Measurements from ENCODE around the gene RMDN2. TPM values are rescaled to one million over a fixed set of nuclear protein-coding genes. Genes with fewer than 3 reads are reported as not detected.

Gene RMDN2
- polyA plus RNA-seq, 2 of the 4 experiments (the other 2 are of a cell fraction), result 4.6 to 6.9 TPM

- no peaks in the 10 kb centered on the region for H3K9me3 ChIP-seq
- peaks cover 5% of the 10 kb centered on the region; the same call in 1 of the 3 replicates for H3K4me1 ChIP-seq
- DNase-seq (ENCODE audit: low read depth in 1 of 2, low spot score in 1 of 2), result peak in 1 of 2 experiments; percentile 11
- ATAC-seq, result peak in 1 of 2 experiments; percentile 33; a peak in 2 of 6 replicates
- H3K4me3 ChIP-seq, result no peak overlapping the region
- TF ChIP-seq JUN (IDR thresholded peaks at IDR 0.05) (no peak), KDM5A (IDR thresholded peaks at IDR 0.05) (no peak), CBX8 (IDR thresholded peaks at IDR 0.05) (no peak), SREBF2 (IDR thresholded peaks at IDR 0.05) (no peak), REST (IDR thresholded peaks at IDR 0.05) (no peak), EP300 (IDR thresholded peaks at IDR 0.05) (no peak), FOSL2 (IDR thresholded peaks at IDR 0.05) (no peak), FOSL2 (CRISPR knock-in tag; IDR thresholded peaks at IDR 0.05) (no peak), ZFP36 (IDR thresholded peaks at IDR 0.05; ENCODE audit: borderline replicate concordance, partially characterized antibody) (no peak), USF2 (IDR thresholded peaks at IDR 0.05) (no peak), NPAS2 (CRISPR knock-in tag; IDR thresholded peaks at IDR 0.05; ENCODE audit: borderline replicate concordance) (no peak), TP53 (CRISPR knock-in tag; IDR thresholded peaks at IDR 0.05) (no peak), TFCP2L1 (CRISPR knock-in tag; IDR thresholded peaks at IDR 0.05) (no peak), RFX5 (IDR thresholded peaks at IDR 0.05) (no peak)
- ChIA-PET POLR2A (no interaction called here), CTCF (no interaction called here)
- no peak overlapping the region for H3K4me2 ChIP-seq
- no peak for FAIRE-seq
- WGBS (ENCODE audit: missing lambda C conversion rate), result 55% methylated on average over 3 of the region's 3 CpGs
- H3K27ac ChIP-seq, result no peak overlapping the region
Observed at GRCh38 chr2:37916512-37917082, 8.5 kb upstream of the RMDN2 start.

- TF ChIP-seq BCL3 (IDR thresholded peaks at IDR 0.05), result no peak
- TF ChIP-seq HES2 (IDR thresholded peaks at IDR 0.05), result no peak
- TF ChIP-seq POLR2A (IDR thresholded peaks at IDR 0.05; ENCODE audit: low read length), result no peak
- ChIA-PET POLR2A (no interaction called here), CTCF (no interaction called here)
- H3K4me2 ChIP-seq, result no peak overlapping the region
- no peak for FAIRE-seq
- no peak overlapping the region for H3K4me3 ChIP-seq
- no peak overlapping the region for H3K27ac ChIP-seq
- ATAC-seq, result no peak
- H3K9me3 ChIP-seq, result no peaks in the 10 kb centered on the region
- H3K4me1 ChIP-seq, result peaks cover 5% of the 10 kb centered on the region; the same call in 1 of the 3 replicates
- no peak for DNase-seq (ENCODE audit: low read depth in 1 of 2, low spot score in 1 of 2)
- WGBS (ENCODE audit: missing lambda C conversion rate), result 87% methylated on average over 9 of the region's 9 CpGs
Observed at GRCh38 chr2:37917281-37918228, 7.5 kb upstream of the RMDN2 start.
